GM12865 (cell line): ENCODE measurements around the gene MBTPS1.

Source experiments
- DNase-seq: peaks from one replicate; pipeline ENCODE4 v3.0.0; 2010; ENCODE audit warnings: low read depth
- H3K4me3 ChIP-seq: 2 replicates; pipeline ENCODE4 v1.5.1; 2011; ENCODE audit warnings: mild to moderate bottlenecking, low read depth, low read length, control low read depth
- CTCF ChIP-seq: IDR thresholded peaks from 2 replicates; pipeline ENCODE4 v1.5.1; 2011; ENCODE audit warnings: low read length, control low read depth, low read depth, inconsistent platforms; ENCODE audit not compliant: insufficient read depth; ENCODE audit errors: missing control alignments

MBTPS1 gene

GRCh38 chr16:84103678-84104077 lies 13.1 kb downstream of the MBTPS1 start:
- no peak for TF ChIP-seq CTCF
- DNase-seq = no peak
- H3K4me3 ChIP-seq = no peak overlapping the region

- H3K4me3 ChIP-seq = no peak overlapping the region
- no peak for DNase-seq
- no peak for TF ChIP-seq CTCF
Observed at GRCh38 chr16:84098939-84099338, 17.8 kb downstream of the MBTPS1 start.

GRCh38 chr16:84096447-84097005 lies 20.2 kb downstream of the MBTPS1 start:
- DNase-seq = no peak
- no peak overlapping the region for H3K4me3 ChIP-seq
- TF ChIP-seq CTCF = no peak

- DNase-seq = no peak
- TF ChIP-seq CTCF = no peak
- H3K4me3 ChIP-seq = no peak overlapping the region
Observed at GRCh38 chr16:84095466-84095865, 21.3 kb downstream of the MBTPS1 start.

- no peak overlapping the region for H3K4me3 ChIP-seq
- no peak for DNase-seq
- no peak for TF ChIP-seq CTCF
Observed at GRCh38 chr16:84093879-84094270, 22.9 kb downstream of the MBTPS1 start.

- TF ChIP-seq CTCF = no peak
- DNase-seq = no peak
- H3K4me3 ChIP-seq = no peak overlapping the region
Observed at GRCh38 chr16:84093120-84093878, 23.4 kb downstream of the MBTPS1 start.

GRCh38 chr16:84091460-84091859 lies 25.3 kb downstream of the MBTPS1 start:
- no peak for TF ChIP-seq CTCF
- DNase-seq = no peak

More at GRCh38 chr16:84091460-84091859, 25.3 kb downstream of the MBTPS1 start:
- H3K4me3 ChIP-seq = no peak overlapping the region
